Gastrocnemius medialis (tissue), 4 donors: ENCODE data around the gene ZFHX3.

Experiments
- CTCF ChIP-seq, 5 experiments: fragments of 450-650 bp in 3 of 5; fragments of 200-600 bp in 2 of 5; sonication (generic) in 2 of 5; IDR thresholded peaks in 4 of 5; conservative IDR thresholded peaks in 1 of 5; 1 replicate in 4 of 5; 2 replicates in 1 of 5; pipeline ENCODE4 v1.5.1; 2016 to 2019; ENCODE audit warnings: antibody characterized with exemption in 5 of 5, mild to moderate bottlenecking in 3 of 5, moderate library complexity in 3 of 5
- POLR2A ChIP-seq, 2 donors: fragments of 450-650 bp; IDR thresholded peaks; one replicate each; pipeline ENCODE4 v1.6.1; 2017; ENCODE audit warnings: antibody characterized with exemption in 2 of 2, mild to moderate bottlenecking in 2 of 2, moderate library complexity in 2 of 2

- TF ChIP-seq CTCF (IDR thresholded peaks at IDR 0.05 in 4 of 5, conservative IDR thresholded peaks at IDR 0.05 in 1 of 5) = no peak
- no peak for TF ChIP-seq POLR2A (IDR thresholded peaks at IDR 0.05)
Observed at GRCh38 chr16:72934636-72935403, 113.1 kb downstream of the ZFHX3 start.
